Brain pericyte (primary cell): ENCODE measurements around the gene CCDC169.
A peak's percentile ranks its signal among the peaks of the same experiment; 100 is the strongest.
"Not testable (repeated sequence)": the region's sequence is repeated elsewhere in the genome, so short reads cannot be mapped to it uniquely, and the experiment has no call there.

Source experiments
- DNase-seq: peaks from one replicate; pipeline ENCODE4 v3.0.0-alpha.2; 2012; ENCODE audit warnings: low read depth, low spot score

CCDC169 gene

GRCh38 chr13:36297366-36298338 is at the start of gene CCDC169:
Gene CCDC169, minus strand, starts transcription at chr13:36297814. Its CDS starts 95 bp downstream, at chr13:36297719.
- peak; percentile 27 for DNase-seq

DNA sequence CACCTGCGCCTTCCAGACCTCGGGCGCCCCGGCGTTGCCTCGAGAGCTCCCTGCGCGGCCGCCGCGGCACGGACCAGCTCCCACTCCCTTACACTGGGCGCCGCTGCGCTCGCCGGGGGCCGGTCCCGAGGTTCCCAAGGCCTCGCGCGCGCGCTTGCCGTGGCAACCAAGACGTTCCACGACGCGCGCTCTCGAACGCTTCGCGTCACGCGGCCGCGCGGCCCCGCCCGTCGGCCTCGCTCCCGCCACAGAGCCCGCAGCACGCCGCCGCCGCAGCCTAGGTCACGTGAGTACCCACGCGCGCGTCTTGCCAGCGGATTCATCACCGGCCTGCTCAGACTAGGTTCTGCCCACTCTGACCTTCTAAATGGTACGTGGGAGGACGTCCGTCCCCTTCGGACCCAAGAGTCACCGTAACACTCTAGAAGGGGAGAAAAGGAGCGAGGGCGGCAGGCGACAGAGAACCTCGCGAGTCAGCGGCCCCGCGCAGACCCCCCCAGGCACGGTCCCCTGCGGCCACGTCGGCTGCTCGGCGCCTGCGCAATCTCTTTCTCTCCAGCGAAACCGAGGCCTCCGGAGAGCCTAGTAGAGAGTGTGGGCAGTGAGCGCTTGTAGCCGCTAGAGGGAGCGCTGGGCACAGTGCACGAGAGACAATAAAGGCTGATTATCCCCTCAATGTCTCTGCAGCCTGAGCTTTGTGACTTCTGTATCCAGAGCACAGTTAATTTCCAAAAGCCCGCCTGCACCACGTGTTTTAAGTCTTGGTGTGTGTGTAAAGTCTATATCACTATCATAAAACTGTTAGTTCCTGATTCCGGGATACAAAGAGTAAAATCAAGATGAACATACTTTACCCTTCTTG is 48.8 kb upstream of the CCDC169 start, which contains the start of gene SPART:
SPART (minus strand) TSS at position 173 of the 862 bp plus-strand sequence. CDS start 10,564 bp downstream, outside the sequence.
- DNase-seq, result peak; percentile 74

GRCh38 chr13:36345438-36346221 is 48.0 kb upstream of the CCDC169 start:
- peak; percentile 27 for DNase-seq

DNA sequence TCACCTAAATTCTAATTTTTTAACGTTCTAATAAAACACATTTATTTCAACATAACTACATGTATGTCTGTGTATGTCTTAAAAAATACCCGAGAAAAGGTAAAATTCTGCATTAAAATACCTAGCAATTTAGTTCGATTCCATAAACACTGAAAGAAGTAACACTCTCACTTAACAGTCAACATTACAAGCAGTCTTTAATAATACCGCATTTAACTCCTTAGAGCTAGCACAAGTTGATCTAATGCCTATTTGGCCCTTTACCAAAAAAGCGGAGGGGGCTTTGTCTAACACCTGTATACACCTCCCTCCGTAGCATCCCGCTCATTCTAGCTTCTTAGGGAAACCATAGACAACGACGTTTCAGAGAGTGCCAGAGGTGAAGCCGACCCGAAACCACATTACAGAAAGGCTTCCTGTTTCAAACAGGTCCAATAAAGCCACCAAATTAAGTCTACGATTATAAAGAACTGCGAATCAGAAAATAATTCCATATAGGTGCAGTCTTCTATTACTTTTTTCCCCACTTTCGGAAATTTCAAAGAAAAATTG is 47.3 kb upstream of the CCDC169 start:
- DNase-seq, result no peak

DNA sequence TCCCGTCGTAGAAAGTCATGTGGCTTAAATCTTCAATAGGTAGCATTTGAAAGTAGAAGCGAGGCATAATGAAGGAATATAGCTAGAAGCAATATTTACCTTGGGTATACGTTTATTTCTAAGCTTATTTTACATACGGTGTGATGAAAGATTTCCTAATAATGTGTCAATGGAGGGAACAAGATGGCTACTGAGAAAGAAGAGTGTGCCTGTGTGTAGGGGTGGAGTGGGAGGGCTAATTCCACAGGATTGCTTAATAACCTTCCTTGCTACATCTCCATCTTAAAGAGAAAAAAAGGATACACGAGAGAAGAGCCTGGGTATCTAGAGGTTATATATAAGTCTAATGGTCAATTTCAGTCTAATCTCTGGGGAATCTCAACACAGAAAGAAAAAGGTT is 46.6 kb upstream of the CCDC169 start:
- DNase-seq, result no peak

GRCh38 chr13:36343766-36344165 is 46.2 kb upstream of the CCDC169 start:
- no peak for DNase-seq

GRCh38 chr13:36342715-36343114 is 45.1 kb upstream of the CCDC169 start:
- no peak for DNase-seq

GRCh38 chr13:36341718-36342117 is 44.1 kb upstream of the CCDC169 start:
- DNase-seq, result no peak

DNA sequence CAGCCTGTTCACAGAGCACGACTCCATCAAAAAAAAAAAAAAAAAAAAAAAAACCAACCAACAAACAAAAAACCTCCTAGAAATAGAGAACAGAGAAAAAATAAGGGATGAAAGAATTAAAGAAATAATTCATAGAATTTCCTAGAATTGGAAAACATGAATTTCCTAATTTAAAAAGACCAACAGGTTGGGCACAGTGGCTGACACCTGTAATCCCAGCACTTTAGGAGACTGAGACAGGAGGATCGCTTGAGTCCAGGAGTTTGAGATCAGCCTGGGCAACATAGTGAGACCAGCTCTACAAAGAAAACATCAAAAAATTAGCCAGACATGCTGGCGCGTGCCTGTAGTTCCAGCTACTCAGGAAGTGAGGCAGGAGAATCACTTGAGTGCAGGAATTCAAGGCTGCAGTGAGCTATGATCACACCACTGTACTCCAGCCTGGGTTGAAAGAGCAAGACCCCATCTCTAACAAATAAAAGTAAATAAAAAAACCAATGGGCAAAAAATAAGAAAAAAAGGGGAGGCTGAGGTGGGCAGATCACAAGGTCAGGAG is 42.1 kb upstream of the CCDC169 start:
- no peak for DNase-seq

- no peak for DNase-seq
Measured at GRCh38 chr13:36337938-36338641, 40.5 kb upstream of the CCDC169 start.

GRCh38 chr13:36332986-36333385 is 35.4 kb upstream of the CCDC169 start:
- DNase-seq, result no peak

GRCh38 chr13:36332255-36332654 is 34.6 kb upstream of the CCDC169 start:
- DNase-seq, result not testable (repeated sequence)

GRCh38 chr13:36331280-36331679 is 33.7 kb upstream of the CCDC169 start:
- DNase-seq, result no peak

DNA sequence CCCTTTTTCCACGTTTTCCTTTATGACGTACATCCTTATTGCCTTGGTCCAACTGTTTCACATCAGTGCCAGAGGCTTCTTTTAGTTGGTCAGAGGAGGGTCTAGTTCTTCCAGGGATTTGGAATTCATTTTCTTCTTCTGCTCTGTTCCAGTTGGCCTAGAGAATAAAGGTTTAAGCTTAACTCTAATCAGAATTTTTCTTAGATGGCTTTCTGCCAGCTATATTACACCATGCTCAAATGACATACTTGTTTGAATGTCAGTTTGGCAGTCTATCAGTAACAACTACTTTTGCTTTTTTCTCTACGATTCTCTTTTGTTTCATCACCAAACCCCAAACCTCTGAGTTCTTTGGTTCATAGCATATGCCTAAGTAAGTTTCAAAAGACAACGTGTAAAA is 31.7 kb upstream of the CCDC169 start:
- no peak for DNase-seq

DNA sequence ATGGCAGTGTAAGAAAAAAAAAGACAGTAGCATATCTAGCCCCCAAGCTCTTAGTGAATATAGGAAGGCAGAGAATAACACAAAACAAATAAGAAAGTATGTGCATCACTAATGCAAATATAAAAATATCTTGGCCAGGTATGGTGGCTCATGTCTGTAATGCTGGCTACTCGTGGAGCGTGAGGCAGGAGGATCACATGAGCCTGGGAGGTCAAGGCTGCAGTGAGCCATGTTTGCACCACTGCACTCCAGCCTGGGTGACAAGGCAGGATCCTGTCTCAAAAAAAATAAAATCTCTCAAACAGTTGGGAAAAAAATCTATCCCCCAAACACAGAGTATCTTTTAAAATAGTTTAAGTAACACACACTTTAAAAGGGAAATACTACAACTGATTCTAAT is 31.2 kb upstream of the CCDC169 start:
- DNase-seq, result no peak

- no peak for DNase-seq
Measured at GRCh38 chr13:36325912-36326311, 28.3 kb upstream of the CCDC169 start.

DNA sequence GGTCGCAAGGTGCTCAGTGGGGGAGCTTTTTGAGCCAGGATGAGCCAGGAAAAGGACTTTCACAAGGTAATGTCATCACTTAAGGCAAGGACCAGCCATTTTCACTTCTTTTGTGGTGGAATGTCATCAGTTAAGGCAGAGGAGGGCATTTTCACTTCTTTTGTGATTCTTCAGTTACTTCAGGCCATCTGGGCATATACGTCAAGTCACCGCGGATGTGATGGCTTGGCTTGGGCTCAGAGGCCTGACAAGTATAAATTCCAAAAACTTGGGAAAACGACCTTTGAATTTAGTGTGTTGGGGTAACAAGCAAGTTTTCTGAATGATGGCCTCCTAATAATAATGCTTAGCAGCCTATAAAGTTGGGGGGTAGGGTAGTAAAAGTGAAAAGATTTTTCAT is 27.3 kb upstream of the CCDC169 start:
- not testable (repeated sequence) for DNase-seq

DNA sequence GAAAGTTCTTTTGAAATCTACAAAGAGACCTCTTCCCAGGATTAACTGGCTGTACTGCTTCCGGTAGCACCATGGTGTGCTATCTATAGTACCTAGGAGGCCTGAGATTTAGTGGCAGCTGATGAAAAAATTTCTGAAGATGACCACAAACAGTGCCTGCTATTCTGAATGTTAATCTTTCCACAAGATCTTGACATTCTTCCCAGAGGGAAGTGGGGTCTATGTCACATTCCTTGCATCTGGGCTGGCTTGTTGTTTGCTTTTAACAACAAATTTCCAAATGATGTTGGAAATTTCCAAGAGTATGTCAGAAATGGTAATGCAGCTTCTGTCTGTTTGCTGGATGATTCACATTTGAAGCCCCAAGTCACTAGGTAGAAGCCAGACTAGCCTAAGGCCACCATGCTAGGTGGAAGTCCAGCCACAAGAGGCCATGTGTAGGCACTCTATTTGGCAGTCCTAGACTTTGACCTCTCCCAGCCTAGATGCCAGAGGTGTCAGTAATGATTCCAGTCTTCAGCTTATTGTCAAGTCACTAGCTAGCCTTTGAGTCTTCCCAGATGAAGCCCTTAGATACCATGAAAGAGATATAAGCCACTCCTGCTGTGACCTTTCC is 26.4 kb upstream of the CCDC169 start:
- DNase-seq, result no peak

DNA sequence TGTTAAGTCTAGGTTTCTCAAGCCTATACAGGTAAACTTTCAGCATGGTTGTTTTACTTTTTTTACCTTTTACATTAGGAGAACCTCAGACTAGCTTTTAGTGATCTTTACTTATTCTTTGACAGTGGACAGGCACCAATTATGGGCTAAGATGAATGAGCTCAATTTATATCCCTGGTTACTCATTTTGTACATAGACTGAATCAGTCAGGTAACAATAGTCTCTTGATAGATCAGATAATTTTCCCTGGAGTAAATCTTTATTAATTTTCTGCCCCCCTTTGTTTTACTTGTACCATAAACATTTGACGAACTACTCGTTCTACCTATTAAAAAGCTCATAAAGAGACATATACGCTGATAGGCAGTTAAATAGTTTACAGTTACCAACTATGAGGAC is 25.8 kb upstream of the CCDC169 start:
- no peak for DNase-seq

- DNase-seq, result not testable (repeated sequence)
Measured at GRCh38 chr13:36319793-36320192, 22.2 kb upstream of the CCDC169 start.
